ENCODE results near the gene ARNT2. TPM values are rescaled to one million over a fixed set of nuclear protein-coding genes. Genes with fewer than 3 reads are reported as not detected.

ARNT2 gene
- total RNA-seq, 1 donor from 2014 or later: 0.26 TPM

- TF ChIP-seq CTCF (IDR thresholded peaks at IDR 0.05; ENCODE audit: insufficient read depth, low read length, severe bottlenecking): no peak
- FAIRE-seq: no peak
- no peak overlapping the region for H3K4me3 ChIP-seq (ENCODE audit: low read depth, low read length)
- DNase-seq (ENCODE audit: low read depth): no peak
- H3K27me3 ChIP-seq (ENCODE audit: control insufficient read depth, insufficient read depth, low read length): peaks cover 7% of the 10 kb centered on the region
- no peaks in the 10 kb centered on the region for H3K36me3 ChIP-seq (ENCODE audit: control insufficient read depth, insufficient read depth, low read length)
Measured at GRCh38 chr15:80399508-80399907, 4.7 kb upstream of the ARNT2 start.

- peaks cover 22% of the 10 kb centered on the region for H3K27me3 ChIP-seq (ENCODE audit: control insufficient read depth, insufficient read depth, low read length)
- DNase-seq (ENCODE audit: low read depth) (no peak), FAIRE-seq (no peak)
- TF ChIP-seq CTCF (IDR thresholded peaks at IDR 0.05; ENCODE audit: insufficient read depth, low read length, severe bottlenecking): no peak
- H3K36me3 ChIP-seq (ENCODE audit: control insufficient read depth, insufficient read depth, low read length): no peaks in the 10 kb centered on the region
- H3K4me3 ChIP-seq (ENCODE audit: low read depth, low read length): no peak overlapping the region
Measured at GRCh38 chr15:80401456-80401855, 2.7 kb upstream of the ARNT2 start.

GRCh38 chr15:80402339-80402738 lies 1.8 kb upstream of the ARNT2 start:
- Histone ChIP-seq H3K36me3 (ENCODE audit: control insufficient read depth, insufficient read depth, low read length) (no peaks in the 10 kb centered on the region), H3K27me3 (ENCODE audit: control insufficient read depth, insufficient read depth, low read length) (peaks cover 28% of the 10 kb centered on the region), H3K4me3 (ENCODE audit: low read depth, low read length) (no peak overlapping the region)
- DNase-seq (ENCODE audit: low read depth) (no peak), FAIRE-seq (no peak)
- TF ChIP-seq CTCF (IDR thresholded peaks at IDR 0.05; ENCODE audit: insufficient read depth, low read length, severe bottlenecking): no peak

GRCh38 chr15:80403712-80404056 lies 498 bp upstream of the ARNT2 start:
- DNase-seq (ENCODE audit: low read depth) (no peak), FAIRE-seq (no peak)
- Histone ChIP-seq H3K27me3 (ENCODE audit: control insufficient read depth, insufficient read depth, low read length) (peaks cover 33% of the 10 kb centered on the region), H3K4me3 (ENCODE audit: low read depth, low read length) (peak overlapping the region; percentile 27), H3K36me3 (ENCODE audit: control insufficient read depth, insufficient read depth, low read length) (no peaks in the 10 kb centered on the region)
- TF ChIP-seq CTCF (IDR thresholded peaks at IDR 0.05; ENCODE audit: insufficient read depth, low read length, severe bottlenecking): no peak

- Histone ChIP-seq H3K36me3 (ENCODE audit: control insufficient read depth, insufficient read depth, low read length) (no peaks in the 10 kb centered on the region), H3K27me3 (ENCODE audit: control insufficient read depth, insufficient read depth, low read length) (peaks cover 33% of the 10 kb centered on the region), H3K4me3 (ENCODE audit: low read depth, low read length) (no peak overlapping the region)
- no peak for TF ChIP-seq CTCF (IDR thresholded peaks at IDR 0.05; ENCODE audit: insufficient read depth, low read length, severe bottlenecking)
- FAIRE-seq (no peak), DNase-seq (ENCODE audit: low read depth) (no peak)
Measured at GRCh38 chr15:80404761-80405553, 775 bp downstream of the ARNT2 start.

- H3K4me3 ChIP-seq (ENCODE audit: low read depth, low read length): no peak overlapping the region
- TF ChIP-seq CTCF (IDR thresholded peaks at IDR 0.05; ENCODE audit: insufficient read depth, low read length, severe bottlenecking): no peak
- H3K36me3 ChIP-seq (ENCODE audit: control insufficient read depth, insufficient read depth, low read length): no peaks in the 10 kb centered on the region
- peaks cover 33% of the 10 kb centered on the region for H3K27me3 ChIP-seq (ENCODE audit: control insufficient read depth, insufficient read depth, low read length)
- FAIRE-seq: no peak
- DNase-seq (ENCODE audit: low read depth): no peak
Measured at GRCh38 chr15:80405554-80405850, 1.3 kb downstream of the ARNT2 start.
